Astrocyte (in vitro differentiated cells and primary cell): Measurements from ENCODE around the gene IPCEF1. TPM values are rescaled to one million over a fixed set of nuclear protein-coding genes. Genes with fewer than 3 reads are reported as not detected.
"Not testable (repeated sequence)": the region's sequence is repeated elsewhere in the genome, so short reads cannot be mapped to it uniquely, and the experiment has no call there.

ENCODE experiments used
- DNase-seq: peaks from one replicate; pipeline ENCODE4 v3.0.0-alpha.2; 2010; ENCODE audit warnings: low read depth
- FAIRE-seq: peaks from 2 replicates; lab custom pipeline; 2011; peaks lifted over from hg19 to GRCh38; lab: Jason Lieb, UNC
- H2AFZ ChIP-seq: 2 replicates; pipeline ENCODE4 v1.6.0; 2012; ENCODE audit warnings: low read depth, low read length, inconsistent platforms
- H3K27ac ChIP-seq: 2 replicates; pipeline ENCODE4 v1.5.1; 2011; ENCODE audit warnings: low read depth, low read length, inconsistent platforms
- H3K27me3 ChIP-seq: 2 replicates; pipeline ENCODE4 v1.6.0; 2011; ENCODE audit warnings: low read length, inconsistent platforms; ENCODE audit not compliant: insufficient read depth
- H3K36me3 ChIP-seq: 2 replicates; pipeline ENCODE4 v1.5.1; 2011; ENCODE audit warnings: low read length, inconsistent platforms; ENCODE audit not compliant: insufficient read depth
- H3K4me1 ChIP-seq: 2 replicates; pipeline ENCODE4 v1.5.1; 2011; ENCODE audit warnings: low read length, inconsistent platforms; ENCODE audit not compliant: insufficient read depth
- H3K4me2 ChIP-seq: 2 replicates; pipeline ENCODE4 v1.6.0; 2012; ENCODE audit warnings: low read length, inconsistent platforms
- H3K4me3 ChIP-seq: 2 replicates; pipeline ENCODE4 v1.5.1; 2011; ENCODE audit warnings: low read depth, mild to moderate bottlenecking, low read length, inconsistent platforms; ENCODE audit not compliant: insufficient read depth
- H3K79me2 ChIP-seq: 2 replicates; pipeline ENCODE4 v1.6.0; 2012; ENCODE audit warnings: mild to moderate bottlenecking, low read length, inconsistent platforms; ENCODE audit not compliant: insufficient read depth
- H3K9ac ChIP-seq: 2 replicates; pipeline ENCODE4 v1.6.0; 2012; ENCODE audit warnings: mild to moderate bottlenecking, low read length, inconsistent platforms
- H3K9me3 ChIP-seq: 2 replicates; pipeline ENCODE4 v1.5.1; 2012; ENCODE audit warnings: low read depth, mild to moderate bottlenecking, low read length, inconsistent platforms; ENCODE audit not compliant: insufficient read depth
- H4K20me1 ChIP-seq: 2 replicates; pipeline ENCODE4 v1.6.0; 2012; ENCODE audit warnings: low read length, inconsistent platforms; ENCODE audit not compliant: insufficient read depth
- H3K27ac Mint-ChIP-seq: one replicate; pipeline ENCODE4 v1.8.0; 2021; ENCODE audit warnings: mild to moderate bottlenecking, mixed read lengths; ENCODE audit not compliant: unreplicated experiment
- H3K27me3 Mint-ChIP-seq: one replicate; pipeline ENCODE4 v1.8.0; 2021; ENCODE audit warnings: low read depth, mixed read lengths; ENCODE audit not compliant: unreplicated experiment
- H3K36me3 Mint-ChIP-seq: one replicate; pipeline ENCODE4 v1.8.0; 2021; ENCODE audit warnings: low read depth, mixed read lengths; ENCODE audit not compliant: unreplicated experiment
- H3K4me1 Mint-ChIP-seq: one replicate; pipeline ENCODE4 v1.8.0; 2021; ENCODE audit warnings: low read depth, mixed read lengths; ENCODE audit not compliant: unreplicated experiment
- H3K4me3 Mint-ChIP-seq: one replicate; pipeline ENCODE4 v1.8.0; 2021; ENCODE audit warnings: mild to moderate bottlenecking, moderate library complexity, mixed read lengths; ENCODE audit not compliant: unreplicated experiment
- H3K9me3 Mint-ChIP-seq: one replicate; pipeline ENCODE4 v1.8.0; 2021; ENCODE audit warnings: mild to moderate bottlenecking, mixed read lengths; ENCODE audit not compliant: unreplicated experiment
- CTCF ChIP-seq: IDR thresholded peaks from 2 replicates; pipeline ENCODE4 v1.5.1; 2011; ENCODE audit warnings: low read depth, mild to moderate bottlenecking, inconsistent platforms, low read length, moderate library complexity; ENCODE audit not compliant: insufficient read depth
- EZH2 ChIP-seq: IDR thresholded peaks from 2 replicates; pipeline ENCODE4 v1.6.1; 2012; ENCODE audit warnings: mild to moderate bottlenecking, low read length, inconsistent platforms; ENCODE audit not compliant: insufficient read depth
- total RNA-seq: library from RNA; stranded (reverse); gene quantifications from 2 replicates; pipeline ENCODE4 v1.2.1, GENCODE V29; 2021

The IPCEF1 gene
- total RNA-seq, 1 donor from 2014 or later = 0.16 TPM

GRCh38 chr6:154242617-154243357 is 113.8 kb downstream of the IPCEF1 start:
- Mint-ChIP-seq H3K4me3 (no peak overlapping the region), H3K27me3 (no peaks in the 10 kb centered on the region), H3K36me3 (no peaks in the 10 kb centered on the region), H3K9me3 (no peaks in the 10 kb centered on the region), H3K27ac (no peak overlapping the region), H3K4me1 (peaks cover 25% of the 10 kb centered on the region)
- FAIRE-seq = no peak
- no peak for DNase-seq
- Histone ChIP-seq H3K27ac (no peak overlapping the region), H2AFZ (no peak overlapping the region), H3K4me1 (no peaks in the 10 kb centered on the region), H3K4me3 (no peak overlapping the region), H3K9me3 (no peaks in the 10 kb centered on the region), H3K36me3 (no peaks in the 10 kb centered on the region), H4K20me1 (no peaks in the 10 kb centered on the region), H3K79me2 (no peaks in the 10 kb centered on the region), H3K4me2 (no peak overlapping the region), H3K9ac (no peak overlapping the region), H3K27me3 (no peaks in the 10 kb centered on the region)
- no peak for TF ChIP-seq EZH2
- no peak for TF ChIP-seq CTCF

DNA sequence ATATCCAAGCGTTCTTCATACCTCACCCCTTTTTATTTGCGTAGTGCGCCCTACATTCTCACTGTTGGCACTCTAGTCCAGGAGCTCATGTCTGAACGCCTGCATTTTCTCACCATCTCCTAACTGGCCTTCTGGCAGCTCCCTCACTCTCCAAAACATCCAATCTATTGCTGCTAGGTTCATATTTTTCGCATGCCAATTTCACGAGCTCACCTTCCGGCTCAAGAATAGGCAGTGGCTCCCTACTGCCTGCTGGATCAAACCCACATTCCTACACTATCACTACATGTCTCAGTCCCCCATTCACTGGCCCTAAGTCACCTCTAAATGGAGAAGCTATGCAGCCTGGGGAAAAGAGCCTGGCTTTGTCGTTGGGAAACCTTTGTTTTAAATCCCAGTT is 115.0 kb downstream of the IPCEF1 start:
- TF ChIP-seq CTCF (no peak), EZH2 (no peak)
- FAIRE-seq = no peak

GRCh38 chr6:154241061-154241460 is 115.5 kb downstream of the IPCEF1 start:
- H3K4me1 Mint-ChIP-seq = peaks cover 20% of the 10 kb centered on the region
- H3K9ac ChIP-seq, DNase-seq, H3K4me3 Mint-ChIP-seq, FAIRE-seq, H3K27me3 Mint-ChIP-seq, H3K36me3 Mint-ChIP-seq, H4K20me1 ChIP-seq, H3K9me3 ChIP-seq, H3K79me2 ChIP-seq, H3K27me3 ChIP-seq, H3K4me1 ChIP-seq, H3K36me3 ChIP-seq, H3K27ac ChIP-seq, H3K4me3 ChIP-seq, H3K9me3 Mint-ChIP-seq, H2AFZ ChIP-seq, H3K4me2 ChIP-seq: not testable (repeated sequence)
- H3K27ac Mint-ChIP-seq = peak overlapping the region; percentile 97

More for the DNA sequence above, 115.0 kb downstream of the IPCEF1 start:
- no peaks in the 10 kb centered on the region for H3K9me3 ChIP-seq
- Mint-ChIP-seq H3K36me3 (no peaks in the 10 kb centered on the region), H3K27ac (peak overlapping the region; percentile 97), H3K9me3 (no peaks in the 10 kb centered on the region), H3K4me1 (peaks cover 20% of the 10 kb centered on the region), H3K27me3 (no peaks in the 10 kb centered on the region), H3K4me3 (no peak overlapping the region)
- no peak overlapping the region for H2AFZ ChIP-seq
- H3K9ac ChIP-seq = no peak overlapping the region
- H3K27ac ChIP-seq = no peak overlapping the region
- no peak overlapping the region for H3K4me2 ChIP-seq
- H3K4me1 ChIP-seq = no peaks in the 10 kb centered on the region
- H3K36me3 ChIP-seq = no peaks in the 10 kb centered on the region
- H3K27me3 ChIP-seq = no peaks in the 10 kb centered on the region
- no peaks in the 10 kb centered on the region for H3K79me2 ChIP-seq
- DNase-seq = peak; percentile 15
- no peaks in the 10 kb centered on the region for H4K20me1 ChIP-seq
- H3K4me3 ChIP-seq = no peak overlapping the region
